ENCODE measurements around the gene POU6F1.

DNA sequence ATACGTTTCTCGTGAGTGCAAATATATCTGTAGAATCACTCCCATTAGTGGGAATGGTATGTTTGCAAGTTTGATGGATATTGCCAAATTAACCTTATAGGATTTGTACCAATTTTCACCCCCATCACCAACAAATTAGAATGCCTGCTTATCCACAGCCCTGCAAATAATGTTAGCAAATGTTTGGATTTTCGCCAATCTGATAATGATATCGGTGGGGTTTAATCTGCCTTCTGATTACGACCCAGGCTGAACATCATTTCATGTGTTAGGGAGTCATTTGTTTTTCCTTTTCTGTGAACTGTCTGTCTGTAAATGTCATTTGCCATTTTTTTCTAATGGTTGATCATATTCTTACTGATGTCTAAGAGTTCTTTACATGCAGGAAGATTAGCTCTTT is 16.7 kb upstream of the POU6F1 start:
- TF ChIP-seq, protein P1, sequence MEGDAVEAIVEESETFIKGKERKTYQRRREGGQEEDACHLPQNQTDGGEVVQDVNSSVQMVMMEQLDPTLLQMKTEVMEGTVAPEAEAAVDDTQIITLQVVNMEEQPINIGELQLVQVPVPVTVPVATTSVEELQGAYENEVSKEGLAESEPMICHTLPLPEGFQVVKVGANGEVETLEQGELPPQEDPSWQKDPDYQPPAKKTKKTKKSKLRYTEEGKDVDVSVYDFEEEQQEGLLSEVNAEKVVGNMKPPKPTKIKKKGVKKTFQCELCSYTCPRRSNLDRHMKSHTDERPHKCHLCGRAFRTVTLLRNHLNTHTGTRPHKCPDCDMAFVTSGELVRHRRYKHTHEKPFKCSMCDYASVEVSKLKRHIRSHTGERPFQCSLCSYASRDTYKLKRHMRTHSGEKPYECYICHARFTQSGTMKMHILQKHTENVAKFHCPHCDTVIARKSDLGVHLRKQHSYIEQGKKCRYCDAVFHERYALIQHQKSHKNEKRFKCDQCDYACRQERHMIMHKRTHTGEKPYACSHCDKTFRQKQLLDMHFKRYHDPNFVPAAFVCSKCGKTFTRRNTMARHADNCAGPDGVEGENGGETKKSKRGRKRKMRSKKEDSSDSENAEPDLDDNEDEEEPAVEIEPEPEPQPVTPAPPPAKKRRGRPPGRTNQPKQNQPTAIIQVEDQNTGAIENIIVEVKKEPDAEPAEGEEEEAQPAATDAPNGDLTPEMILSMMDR (IDR thresholded peaks at IDR 0.05), result no peak
- TF ChIP-seq EP300 (IDR thresholded peaks at IDR 0.05) (no peak), POLR2AphosphoS5 (IDR thresholded peaks at IDR 0.05) (no peak), POLR2A (IDR thresholded peaks at IDR 0.05; ENCODE audit: low read depth) (no peak)

Data from esophagus muscularis mucosa (tissue), 4 donors.